RCC 7860 (cell line): ENCODE measurements around the gene INO80C.

ENCODE experiments used
- DNase-seq: peaks from one replicate; pipeline ENCODE4 v3.0.0-alpha.2; 2015; ENCODE audit warnings: low spot score
- FAIRE-seq: peaks from 2 replicates; lab custom pipeline; 2012; peaks lifted over from hg19 to GRCh38; lab: Jason Lieb, UNC

The INO80C gene

GRCh38 chr18:35463827-35464226 is 33.9 kb downstream of the INO80C start:
- no peak for FAIRE-seq
- no peak for DNase-seq

- DNase-seq, result peak; percentile 5
- no peak for FAIRE-seq
These were observed 34.7 kb downstream of the INO80C start for GRCh38 chr18:35463050-35463449.

- no peak for FAIRE-seq
- DNase-seq, result no peak
These were observed 37.0 kb downstream of the INO80C start for GRCh38 chr18:35460736-35461161.

- no peak for DNase-seq
- FAIRE-seq, result no peak
These were observed 37.8 kb downstream of the INO80C start for GRCh38 chr18:35459997-35460396.

- FAIRE-seq (peak; percentile 92), DNase-seq (peak; percentile 96)
These were observed 38.9 kb downstream of the INO80C start for GRCh38 chr18:35458677-35459441.

GRCh38 chr18:35458271-35458670 is 39.5 kb downstream of the INO80C start:
- peak; percentile 60 for DNase-seq
- FAIRE-seq, result no peak

- FAIRE-seq (no peak), DNase-seq (no peak)
These were observed 40.5 kb downstream of the INO80C start for GRCh38 chr18:35457140-35457704.

GRCh38 chr18:35455926-35456763 is 41.6 kb downstream of the INO80C start:
- FAIRE-seq (no peak), DNase-seq (peak; percentile 36)

- no peak for DNase-seq
- FAIRE-seq, result no peak
These were observed 43.0 kb downstream of the INO80C start for GRCh38 chr18:35454803-35455202.

- peak; percentile 42 for FAIRE-seq
- peak; percentile 26 for DNase-seq
These were observed 44.7 kb downstream of the INO80C start for GRCh38 chr18:35453065-35453464.

- DNase-seq, result no peak
- FAIRE-seq, result no peak
These were observed 45.8 kb downstream of the INO80C start for GRCh38 chr18:35451916-35452315.

GRCh38 chr18:35451032-35451431 is 46.7 kb downstream of the INO80C start:
- no peak for FAIRE-seq
- no peak for DNase-seq

- DNase-seq (no peak), FAIRE-seq (no peak)
These were observed 53.1 kb downstream of the INO80C start for GRCh38 chr18:35444636-35445035.

- no peak for DNase-seq
- FAIRE-seq, result no peak
These were observed 53.9 kb downstream of the INO80C start for GRCh38 chr18:35443847-35444246.

- no peak for FAIRE-seq
- no peak for DNase-seq
These were observed 54.3 kb downstream of the INO80C start for GRCh38 chr18:35443434-35443833.

GRCh38 chr18:35442701-35443100 is 55.1 kb downstream of the INO80C start:
- FAIRE-seq (no peak), DNase-seq (no peak)

- DNase-seq (no peak), FAIRE-seq (no peak)
These were observed 55.7 kb downstream of the INO80C start for GRCh38 chr18:35441857-35442595.

GRCh38 chr18:35438480-35439234 is 59.1 kb downstream of the INO80C start:
- FAIRE-seq (no peak), DNase-seq (no peak)

- no peak for DNase-seq
- FAIRE-seq, result no peak
These were observed 59.9 kb downstream of the INO80C start for GRCh38 chr18:35437836-35438235.

GRCh38 chr18:35436076-35436649 is 61.6 kb downstream of the INO80C start:
- FAIRE-seq (no peak), DNase-seq (no peak)
